Measurements from ENCODE around the gene SNHG17. TPM values are rescaled to one million over a fixed set of nuclear protein-coding genes. Genes with fewer than 3 reads are reported as not detected.
"Not testable (repeated sequence)": the region's sequence is repeated elsewhere in the genome, so short reads cannot be mapped to it uniquely, and the experiment has no call there.

The SNHG17 gene
- total RNA-seq, 1 donor from 2014 or later, result 10.6 TPM

DNA sequence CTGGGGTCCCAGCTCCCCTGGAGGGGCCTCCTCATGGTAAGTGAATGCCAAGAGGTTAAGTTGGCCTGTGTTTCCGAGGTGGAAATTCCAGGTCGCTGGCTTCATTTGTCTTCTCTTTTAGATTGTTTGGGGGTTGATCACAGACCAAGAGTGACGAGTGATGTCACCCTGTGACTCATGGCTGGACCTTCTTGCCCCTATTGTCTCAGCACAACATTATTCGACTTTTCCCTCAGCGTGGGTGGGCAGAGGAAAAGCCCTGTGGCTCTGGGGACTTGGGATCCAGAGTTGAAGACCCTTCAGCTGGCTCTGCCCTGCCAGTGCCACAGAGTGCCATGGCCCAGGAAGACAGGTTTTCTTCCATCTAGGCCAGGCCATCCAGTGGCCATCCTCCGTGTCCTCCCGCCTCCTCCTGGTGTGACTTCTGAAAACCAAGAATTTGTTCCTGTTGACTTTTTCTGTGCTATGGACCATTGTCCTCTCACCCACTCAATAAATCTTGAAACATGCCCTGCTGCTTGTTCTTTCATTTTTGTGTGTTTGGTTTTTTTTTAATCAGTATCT is 15.4 kb upstream of the SNHG17 start:
- peak; percentile 77 for DNase-seq (ENCODE audit: low spot score)
- intact Hi-C loops (cut with DNase I), result no loop called here

DNA sequence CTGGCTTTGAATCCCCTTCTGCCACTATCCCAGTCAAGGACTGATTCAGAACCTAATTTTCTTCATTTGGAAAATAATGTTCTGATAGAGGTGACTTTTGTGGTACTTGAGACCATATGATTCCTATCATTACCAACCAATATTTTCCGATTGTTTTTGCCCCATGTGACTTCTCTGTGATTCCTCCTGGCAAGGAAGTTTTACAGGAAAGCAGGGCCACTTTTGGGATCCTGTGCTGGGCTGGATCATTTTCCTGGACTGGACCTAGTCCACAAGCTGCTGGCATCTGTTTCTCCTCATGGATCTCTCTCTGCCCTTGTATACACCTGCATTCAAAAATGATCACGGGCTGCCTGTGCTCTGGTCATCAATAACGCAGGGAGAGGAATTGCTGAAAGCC is 13.9 kb upstream of the SNHG17 start:
- DNase-seq (ENCODE audit: low spot score), result no peak
- intact Hi-C loops (cut with DNase I), result no loop called here

DNA sequence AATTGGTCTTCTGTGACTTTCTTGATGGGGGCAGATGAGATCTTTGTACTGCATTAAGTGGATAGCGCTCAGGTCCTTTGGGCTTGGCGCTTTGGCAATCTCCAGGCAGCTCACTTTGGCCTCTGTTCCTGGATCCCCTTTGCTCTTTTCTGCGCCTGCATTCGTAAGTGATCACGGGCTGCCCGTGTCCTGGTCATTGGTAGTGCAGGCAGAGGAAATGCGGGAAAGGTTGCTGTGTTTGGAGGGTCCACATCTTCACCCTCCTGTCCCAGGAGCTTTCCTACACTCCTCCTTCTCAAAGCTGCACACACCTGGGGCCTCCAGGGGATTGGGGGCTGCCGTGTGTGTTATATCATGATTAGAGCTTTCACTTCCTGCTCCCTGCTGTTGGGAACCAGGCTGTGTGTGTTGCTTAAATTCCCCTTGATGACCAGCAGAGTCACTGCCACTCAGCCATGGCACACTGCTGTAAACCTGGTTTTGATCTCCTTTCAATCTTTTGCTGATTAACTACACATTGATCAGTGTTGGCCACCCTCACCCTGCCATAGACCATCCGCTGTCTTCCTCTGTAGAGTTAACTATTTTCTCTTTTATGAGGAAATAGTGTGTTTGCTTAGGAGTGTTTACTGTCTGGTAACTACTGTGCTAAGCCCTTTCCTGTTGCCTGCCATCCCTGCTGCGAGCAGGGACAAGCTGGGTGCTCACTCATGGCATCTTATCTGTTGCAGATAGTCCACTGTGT is 13.0 kb upstream of the SNHG17 start:
- intact Hi-C loops (cut with DNase I), result loop anchor here (2.0 kb wide), 1 partner anchor 25 kb away; the partner anchor contains the start of gene RALGAPB
- no peak for DNase-seq (ENCODE audit: low spot score)

DNA sequence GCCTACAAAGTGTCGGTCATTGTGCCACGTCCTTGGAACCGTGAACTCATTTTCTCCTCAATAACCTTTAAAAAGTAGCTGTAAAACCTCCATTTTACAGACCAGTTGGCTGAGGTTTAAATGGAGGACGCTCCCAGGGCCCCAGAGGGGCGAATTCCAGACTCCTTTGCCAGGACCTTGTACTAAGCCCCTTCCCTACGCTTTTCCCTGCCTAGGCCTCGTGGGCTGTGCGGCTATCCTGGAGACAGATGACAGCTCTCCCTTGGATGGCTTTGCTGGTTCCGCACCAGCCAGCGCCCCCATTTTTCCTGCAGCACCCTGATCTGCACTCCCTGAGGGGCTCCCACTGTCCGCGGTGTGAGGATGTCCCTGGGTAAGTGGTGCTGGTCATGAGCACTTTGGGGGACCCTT is 12.1 kb upstream of the SNHG17 start:
- no peak for DNase-seq (ENCODE audit: low spot score)
- intact Hi-C loops (cut with DNase I), result loop anchor here (2.0 kb wide), 1 partner anchor 26 kb away; the partner anchor contains the start of gene RALGAPB

DNA sequence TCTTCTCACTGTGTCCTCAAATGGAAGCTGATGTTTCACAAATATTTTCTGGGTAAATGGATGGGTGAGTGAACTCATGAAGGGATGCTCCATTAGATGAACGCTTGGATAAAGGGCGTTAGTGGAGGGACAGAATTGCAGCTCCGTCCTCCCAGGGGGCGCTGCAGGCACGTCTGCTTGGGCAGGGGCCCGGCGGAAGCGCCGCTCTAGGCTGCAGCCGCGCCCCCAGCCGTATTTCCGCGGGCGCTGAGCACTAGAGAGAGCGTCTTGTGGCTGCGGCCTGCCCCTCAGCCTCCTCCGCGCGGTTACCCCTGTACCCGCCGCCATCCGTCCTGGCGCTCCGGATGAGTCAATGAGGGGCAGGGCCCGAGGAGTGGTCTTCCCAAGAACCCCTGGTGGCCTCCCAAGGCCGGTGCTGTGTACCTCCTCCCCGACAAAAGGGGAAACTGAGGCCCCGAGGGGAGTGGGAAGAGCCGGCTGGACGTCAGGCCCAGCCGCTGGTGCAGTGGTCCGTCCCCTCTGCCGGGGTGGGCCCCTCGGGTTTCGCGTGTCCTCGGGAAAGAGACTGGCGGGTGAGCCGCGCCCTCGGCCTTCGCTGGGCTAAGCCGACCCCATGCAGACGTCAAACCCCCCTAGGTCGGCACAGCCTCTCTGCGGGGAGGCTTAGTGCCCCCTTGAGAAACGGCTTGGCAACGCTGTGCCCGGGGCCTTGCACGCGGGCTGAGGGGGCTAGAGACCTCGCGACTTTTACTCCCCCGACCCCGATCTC is 11.5 kb upstream of the SNHG17 start:
- DNase-seq (ENCODE audit: low spot score), result peak; percentile 93
- intact Hi-C loops (cut with DNase I), result loop anchor here (1.0 to 2.0 kb wide), 2 partner anchors 11 to 26 kb away; partner anchors contain the start of genes RALGAPB and SNHG17

DNA sequence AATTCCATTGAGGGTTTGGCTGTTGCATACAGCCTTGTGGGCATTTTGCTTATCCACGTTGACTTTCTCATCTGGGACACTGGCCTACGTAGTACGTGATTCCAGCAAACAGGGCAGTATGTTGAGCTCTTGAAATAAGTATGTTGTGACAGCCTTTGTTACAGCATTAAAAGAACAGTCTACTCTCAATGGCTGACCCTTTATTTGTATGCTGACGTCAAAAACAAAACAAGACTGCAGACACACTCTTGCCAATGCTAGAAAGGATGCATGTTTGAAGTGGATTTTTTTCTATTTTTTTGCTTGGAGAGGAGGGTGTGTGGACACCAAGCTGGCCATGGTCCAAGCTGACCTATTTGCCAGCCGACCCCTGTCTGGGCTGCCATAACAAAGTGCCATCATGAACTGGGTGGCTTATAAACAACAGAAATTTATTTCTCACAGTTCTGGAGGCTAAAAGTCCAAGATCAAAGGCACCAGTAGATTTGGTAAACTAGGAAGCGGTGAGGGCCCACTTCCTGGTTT is 10.8 kb upstream of the SNHG17 start:
- intact Hi-C loops (cut with DNase I), result loop anchor here (1.0 to 2.0 kb wide), 2 partner anchors 11 to 27 kb away; partner anchors contain the start of genes RALGAPB and SNHG17
- DNase-seq (ENCODE audit: low spot score), result no peak

DNA sequence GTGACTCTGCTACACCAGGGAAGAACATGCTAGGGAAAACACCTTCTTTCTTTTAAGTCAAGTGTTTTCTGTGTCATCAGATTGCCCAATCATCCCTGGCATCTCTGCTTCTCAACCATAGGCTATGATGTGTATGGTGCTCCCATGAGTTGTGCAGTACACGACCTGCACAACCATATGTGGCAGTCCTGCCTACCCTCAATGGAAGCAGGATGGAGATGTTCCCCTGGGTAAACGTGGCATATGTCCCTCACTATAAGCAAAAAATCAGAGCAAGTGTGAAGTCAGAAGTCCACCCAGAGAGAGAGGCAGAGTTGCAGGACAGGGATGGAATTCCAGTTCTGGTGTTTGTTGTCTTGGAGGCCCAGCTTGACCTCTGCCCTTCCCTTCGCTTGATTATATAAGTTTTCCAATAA is 10.3 kb upstream of the SNHG17 start:
- intact Hi-C loops (cut with DNase I), result no loop called here
- DNase-seq (ENCODE audit: low spot score), result no peak

DNA sequence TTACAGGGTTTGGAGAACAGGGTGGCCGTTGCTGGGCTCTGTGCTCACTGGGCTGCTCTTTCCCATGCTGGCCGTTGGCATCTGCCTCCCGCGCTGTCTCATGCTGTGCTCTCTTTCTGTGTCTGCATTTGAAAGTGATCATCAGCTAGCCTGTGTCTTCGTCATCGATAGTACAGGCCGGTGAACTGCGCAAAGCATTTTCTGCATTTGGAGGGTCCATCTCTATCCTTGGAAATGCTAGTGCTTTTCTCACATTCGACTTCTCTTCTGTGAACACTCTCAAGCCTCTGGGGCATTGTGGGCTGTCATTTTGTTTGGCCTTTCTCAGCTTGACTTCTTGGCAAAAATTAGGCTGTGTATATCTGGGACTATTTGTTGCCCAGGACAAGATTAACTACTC is 6.8 kb upstream of the SNHG17 start:
- intact Hi-C loops (cut with DNase I), result no loop called here
- DNase-seq (ENCODE audit: low spot score), result no peak

DNA sequence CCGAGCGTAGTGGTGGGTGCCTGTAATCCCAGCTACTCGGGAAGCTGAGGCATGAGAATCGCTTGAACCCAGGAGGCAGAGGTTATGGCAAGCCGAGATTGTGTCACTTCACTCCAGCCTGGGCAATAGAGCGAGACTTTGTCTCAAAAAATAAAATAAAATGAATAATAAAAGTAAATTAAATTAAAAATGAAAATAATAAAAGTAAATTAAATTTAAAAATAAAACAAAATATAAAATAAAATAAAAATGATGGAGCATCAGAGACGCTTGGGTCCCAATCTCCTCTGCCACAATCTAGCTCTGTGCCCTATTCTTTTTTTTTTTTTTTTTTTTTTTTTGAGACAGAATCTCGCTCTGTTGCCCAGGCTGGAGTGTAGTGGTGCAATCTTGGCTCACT is 6.0 kb upstream of the SNHG17 start:
- intact Hi-C loops (cut with DNase I); DNase-seq (ENCODE audit: low spot score): not testable (repeated sequence)

DNA sequence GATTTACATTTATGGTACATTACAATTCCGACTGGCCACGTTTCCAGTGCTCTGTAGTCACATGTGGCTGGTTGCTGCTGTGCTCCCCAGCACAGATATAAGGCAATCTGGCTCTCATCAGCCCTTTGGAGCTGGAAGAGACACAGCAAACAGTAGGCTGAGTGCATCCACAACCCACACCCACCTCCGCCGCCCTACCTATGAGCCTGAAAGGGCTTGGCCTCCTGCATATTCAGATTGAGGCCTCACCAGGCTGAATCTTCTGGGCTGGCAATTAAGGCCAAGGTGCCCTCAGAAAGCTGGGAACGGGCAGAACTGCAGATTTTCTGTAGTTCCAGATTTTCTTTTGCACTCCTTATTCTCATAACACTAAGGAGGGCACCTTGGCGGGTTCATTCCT is 2.7 kb upstream of the SNHG17 start:
- no peak for DNase-seq (ENCODE audit: low spot score)
- intact Hi-C loops (cut with DNase I), result no loop called here

DNA sequence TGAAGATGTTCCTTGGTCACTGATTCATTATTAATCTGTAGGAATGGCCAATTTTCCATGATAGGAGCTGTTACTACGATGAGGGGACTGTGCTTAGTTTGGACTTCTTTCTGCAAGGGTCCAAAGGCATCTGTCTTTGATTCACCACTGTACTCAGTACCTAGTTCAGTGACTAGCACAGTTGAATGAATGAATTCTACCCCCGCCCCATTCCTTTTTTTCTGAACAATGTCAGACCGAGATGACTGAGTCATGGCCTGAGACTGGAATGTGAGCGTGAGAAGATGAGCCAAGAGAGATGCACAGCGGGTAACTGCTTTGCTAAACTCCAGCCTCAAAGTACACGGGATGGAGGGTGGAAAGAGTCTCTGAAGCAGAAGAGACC is 419 bp upstream of the SNHG17 start:
- DNase-seq (ENCODE audit: low spot score), result no peak
- intact Hi-C loops (cut with DNase I), result loop anchor here (1.0 kb wide), 1 partner anchor 11 kb away; no protein-coding TSS in a partner anchor

DNA sequence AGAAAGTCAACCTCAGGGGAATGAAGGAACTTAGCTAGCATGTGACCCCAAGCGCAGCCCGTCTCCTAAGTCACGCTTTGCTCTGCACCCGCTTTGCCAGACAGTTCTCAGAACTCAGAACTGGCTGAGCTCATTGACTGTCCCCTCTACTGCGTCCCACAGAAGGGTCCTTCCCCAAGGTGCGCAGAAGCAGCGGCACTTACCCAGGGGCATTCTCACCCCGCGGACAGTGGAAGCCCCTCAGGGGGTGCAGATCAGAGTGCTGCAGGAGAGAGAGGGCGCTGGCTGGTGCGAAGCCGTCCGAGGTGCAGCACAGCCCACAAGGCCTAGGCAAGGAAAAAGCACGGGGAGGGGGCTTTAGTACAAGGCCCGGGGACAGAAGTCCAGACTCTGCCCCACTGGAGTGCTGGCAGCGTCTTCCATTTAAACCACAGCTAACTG is 807 bp downstream of the SNHG17 start:
- intact Hi-C loops (cut with DNase I), result no loop called here
- no peak for DNase-seq (ENCODE audit: low spot score)

DNA sequence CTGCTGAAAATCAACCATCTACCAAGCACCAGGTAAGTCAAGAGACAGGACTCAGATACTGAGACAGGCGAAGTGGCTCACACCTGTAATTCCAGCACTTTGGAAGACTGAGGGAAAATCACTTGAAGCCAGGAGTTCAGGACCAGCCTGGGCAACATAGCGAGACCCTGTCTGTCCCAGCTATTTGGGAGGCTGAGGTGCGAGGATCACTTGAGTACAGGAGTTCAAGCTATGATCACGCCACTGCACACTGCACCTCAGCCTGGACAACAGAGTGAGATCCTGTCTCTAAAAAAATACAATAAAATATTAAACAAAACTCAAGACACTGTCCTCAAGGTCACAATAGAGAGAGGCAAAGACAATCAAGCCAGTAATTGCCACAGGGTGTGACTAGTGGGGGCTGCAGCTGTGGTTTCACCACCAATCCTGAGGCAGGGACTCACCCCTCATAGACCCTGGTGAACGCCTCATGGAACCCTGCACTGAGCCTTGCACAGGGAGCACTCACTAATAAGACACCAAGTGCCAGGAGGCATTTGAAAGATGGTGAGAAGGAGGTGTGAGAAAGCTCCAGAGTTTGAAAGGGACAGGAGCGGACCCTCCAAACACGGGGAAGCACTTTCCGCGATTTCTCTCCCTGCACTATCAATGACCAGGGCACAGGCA is 1.7 kb downstream of the SNHG17 start:
- no peak for DNase-seq (ENCODE audit: low spot score)
- intact Hi-C loops (cut with DNase I), result no loop called here

DNA sequence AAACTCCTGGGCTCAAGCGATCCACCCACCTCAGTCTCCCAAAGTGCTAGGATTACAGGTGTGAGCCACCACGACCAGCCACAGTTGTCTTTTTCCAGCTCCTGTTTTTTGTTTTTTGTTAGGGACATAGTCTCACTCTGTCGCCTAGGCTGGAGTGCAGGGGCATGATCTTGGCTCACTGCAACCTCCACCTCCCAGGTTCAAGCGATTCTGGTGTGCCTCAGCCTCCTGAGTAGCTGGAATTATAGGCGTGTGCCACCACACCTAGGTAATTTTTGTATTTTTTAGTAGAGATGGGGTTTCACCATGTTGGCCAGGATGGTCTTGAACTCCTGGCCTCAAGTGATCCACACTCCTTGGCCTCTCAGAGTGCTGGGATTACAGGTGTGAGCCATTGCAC is 2.3 kb downstream of the SNHG17 start:
- not testable (repeated sequence) for DNase-seq (ENCODE audit: low spot score)

DNA sequence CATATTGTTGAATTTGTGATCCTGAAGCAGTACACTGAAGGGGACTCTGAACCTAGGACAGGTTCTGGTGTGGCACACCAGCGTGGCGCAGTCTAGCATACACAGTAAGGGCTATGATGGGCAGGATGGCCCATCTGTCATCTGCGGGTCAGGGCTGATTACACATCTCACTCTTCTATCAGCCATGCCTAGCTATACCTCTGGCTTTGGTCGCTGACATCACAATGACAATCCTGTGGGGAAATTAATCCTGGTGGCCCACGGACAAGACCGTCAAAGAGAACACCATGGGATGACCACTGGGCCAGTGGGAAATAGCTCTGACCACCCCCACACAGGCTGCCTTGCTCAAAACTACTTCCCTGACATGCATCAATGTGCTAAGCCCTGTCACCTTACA is 2.8 kb downstream of the SNHG17 start:
- intact Hi-C loops (cut with DNase I), result no loop called here
- no peak for DNase-seq (ENCODE audit: low spot score)

More for the DNA sequence above, 2.3 kb downstream of the SNHG17 start:
- intact Hi-C loops (cut with DNase I), result not testable (repeated sequence)

DNA sequence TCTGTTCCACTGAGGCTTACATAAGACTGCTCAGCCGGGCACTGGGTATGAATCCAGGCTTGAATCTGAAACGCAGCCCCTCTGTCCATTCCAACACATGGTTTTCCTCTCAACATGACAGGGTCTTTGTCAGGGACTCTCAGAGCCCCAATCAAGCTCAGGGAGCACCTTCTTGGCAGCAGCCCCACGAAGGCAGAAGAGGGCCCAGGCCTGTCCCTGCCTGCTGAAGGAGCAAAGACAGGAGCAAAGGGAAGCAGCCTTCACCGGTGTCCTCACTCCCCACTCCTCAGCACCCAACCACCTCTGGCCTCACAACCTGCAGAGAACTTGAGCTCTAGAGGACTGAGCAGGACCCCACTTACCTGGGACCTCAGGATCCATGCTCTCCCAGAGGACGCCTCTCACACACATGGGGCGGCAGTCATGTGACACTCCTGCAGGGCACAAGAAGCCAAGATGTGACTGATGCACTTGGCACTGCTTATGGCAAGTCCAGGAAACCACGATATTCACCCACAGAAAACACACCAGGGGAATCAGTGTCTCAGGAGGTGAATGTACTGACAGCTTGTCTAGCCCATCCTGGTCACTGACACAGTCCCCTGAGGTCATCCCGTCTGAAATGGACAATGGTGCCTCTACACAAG is 4.3 kb downstream of the SNHG17 start:
- intact Hi-C loops (cut with DNase I), result no loop called here
- no peak for DNase-seq (ENCODE audit: low spot score)

DNA sequence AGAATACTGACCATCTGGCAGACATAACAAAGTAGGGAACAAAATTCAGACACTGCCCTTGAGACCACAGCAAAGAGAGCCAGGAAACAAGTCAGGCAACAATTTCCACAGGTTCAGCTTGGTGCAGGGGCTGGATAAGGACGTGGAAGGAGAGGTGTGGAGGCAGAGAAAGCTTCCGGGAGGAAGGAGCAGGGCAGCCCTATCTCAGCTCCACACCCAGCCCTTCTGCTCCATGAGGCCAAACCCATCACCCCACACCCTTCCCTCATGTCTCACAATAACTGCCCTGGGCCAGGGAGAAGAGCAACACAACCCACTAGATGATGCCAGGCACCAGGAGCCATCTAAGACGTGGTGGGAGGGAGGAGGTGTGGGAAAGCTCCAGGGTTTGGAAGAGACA is 5.8 kb downstream of the SNHG17 start:
- intact Hi-C loops (cut with DNase I), result no loop called here
- DNase-seq (ENCODE audit: low spot score), result no peak

DNA sequence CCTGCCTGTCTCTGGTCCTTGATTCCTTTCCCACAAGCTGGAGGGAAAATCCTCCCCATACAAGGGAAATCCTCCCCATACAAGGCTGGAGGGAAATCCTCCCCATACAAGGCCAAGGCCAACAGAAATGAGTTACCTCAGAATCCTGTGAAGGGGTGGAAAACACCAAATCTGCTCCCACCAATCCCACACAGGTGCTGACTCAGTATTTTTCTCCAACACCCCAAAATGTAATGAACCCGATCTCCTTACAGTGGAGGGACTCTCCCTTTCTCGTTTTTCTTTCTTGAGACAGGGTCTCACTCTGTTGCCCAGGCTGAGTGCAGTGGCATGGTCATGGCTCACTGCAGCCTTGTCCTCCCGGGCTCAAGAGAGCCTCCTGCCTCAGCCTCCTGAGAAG is 6.3 kb downstream of the SNHG17 start:
- DNase-seq (ENCODE audit: low spot score), result no peak
- intact Hi-C loops (cut with DNase I), result no loop called here

DNA sequence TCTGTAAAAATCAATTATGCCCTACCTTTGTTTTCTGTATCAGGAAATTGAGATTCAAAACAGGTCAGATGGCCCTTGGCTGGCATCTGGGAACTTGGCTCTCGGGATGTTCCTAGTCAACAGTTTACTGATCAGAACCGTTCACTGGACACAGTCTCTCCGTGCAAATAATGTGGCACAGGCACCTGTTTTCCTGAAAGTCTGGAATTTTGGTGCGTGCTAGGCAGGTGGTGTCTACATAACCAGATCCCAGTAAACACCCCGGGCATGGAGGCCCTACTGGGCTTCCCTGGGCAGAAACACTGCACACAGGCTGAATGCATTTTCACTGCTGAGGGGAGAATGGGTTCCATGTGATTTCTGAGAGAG is 7.5 kb downstream of the SNHG17 start:
- DNase-seq (ENCODE audit: low spot score), result no peak
- intact Hi-C loops (cut with DNase I), result no loop called here
